Upper lobe of right lung (tissue), 1 donor: Measurements from ENCODE around the gene SLC4A8. TPM values are rescaled to one million over a fixed set of nuclear protein-coding genes. Genes with fewer than 3 reads are reported as not detected.

Experiments used
- ATAC-seq: fragments of 200-7000 bp; cut with Tn5 transposase; one replicate; pipeline ENCODE4 v1.9.1; 2020; ENCODE audit warnings: mild to moderate bottlenecking, moderate library complexity
- DNase-seq: peaks from one replicate; pipeline ENCODE4 v3.0.0-alpha.2; 2020
- H3K27ac ChIP-seq: fragments of 200-600 bp; one replicate; pipeline ENCODE4 v1.8.0; 2022
- H3K27me3 ChIP-seq: fragments of 200-600 bp; one replicate; pipeline ENCODE4 v1.8.0; 2022; ENCODE audit warnings: mild to moderate bottlenecking
- H3K36me3 ChIP-seq: fragments of 200-600 bp; one replicate; pipeline ENCODE4 v1.8.0; 2022
- H3K4me1 ChIP-seq: fragments of 200-600 bp; one replicate; pipeline ENCODE4 v1.8.0; 2022
- H3K4me3 ChIP-seq: fragments of 200-600 bp; one replicate; pipeline ENCODE4 v1.8.0; 2022; ENCODE audit warnings: mild to moderate bottlenecking
- H3K9me3 ChIP-seq: fragments of 200-600 bp; one replicate; pipeline ENCODE4 v1.8.0; 2022
- CTCF ChIP-seq: fragments of 200-600 bp; IDR thresholded peaks from one replicate; pipeline ENCODE4 v1.8.0; 2022; ENCODE audit warnings: antibody characterized with exemption
- intact Hi-C: fragments of 100-400 bp; cut with DNase I; formaldehyde crosslinking; loops from one replicate; pipeline ENCODE4 v1.11.0; 2022
- total RNA-seq: library from RNA; stranded (reverse); fragmentation: NEBNext Ultra II Directional; extraction: Animal tissue kit (Norgen Biotek cat#: 25700); gene quantifications from one replicate; pipeline ENCODE4 v1.2.1, GENCODE V29; 2021
- donor health status: DM: no; HTN: yes; CAD: no; lungs with severe emphysema.

Gene SLC4A8
- total RNA-seq, 1 donor from 2014 or later, result 2.5 TPM

- DNase-seq (no peak), ATAC-seq (no peak)
- H3K4me1 ChIP-seq, result no peaks in the 10 kb centered on the region
- H3K9me3 ChIP-seq, result no peaks in the 10 kb centered on the region
- no peak overlapping the region for H3K27ac ChIP-seq
- H3K27me3 ChIP-seq, result no peaks in the 10 kb centered on the region
- no peak for TF ChIP-seq CTCF
- H3K36me3 ChIP-seq, result no peaks in the 10 kb centered on the region
- no peak overlapping the region for H3K4me3 ChIP-seq
- intact Hi-C loops, result no loop called here
Measured at GRCh38 chr12:51401020-51401419, 23.6 kb upstream of the SLC4A8 start.

GRCh38 chr12:51401486-51401885 lies 23.1 kb upstream of the SLC4A8 start:
- Histone ChIP-seq H3K27me3 (no peaks in the 10 kb centered on the region), H3K36me3 (no peaks in the 10 kb centered on the region), H3K27ac (no peak overlapping the region), H3K4me3 (no peak overlapping the region), H3K4me1 (no peaks in the 10 kb centered on the region), H3K9me3 (no peaks in the 10 kb centered on the region)
- no peak for DNase-seq
- no peak for TF ChIP-seq CTCF
- no peak for ATAC-seq
- intact Hi-C loops, result no loop called here

- no peak for TF ChIP-seq CTCF
- Histone ChIP-seq H3K27ac (no peak overlapping the region), H3K4me1 (no peaks in the 10 kb centered on the region), H3K27me3 (no peaks in the 10 kb centered on the region), H3K36me3 (no peaks in the 10 kb centered on the region), H3K9me3 (no peaks in the 10 kb centered on the region), H3K4me3 (no peak overlapping the region)
- no peak for ATAC-seq
- no peak for DNase-seq
- intact Hi-C loops, result no loop called here
Measured at GRCh38 chr12:51401900-51402299, 22.7 kb upstream of the SLC4A8 start.

- DNase-seq (no peak), ATAC-seq (no peak)
- no peak overlapping the region for H3K27ac ChIP-seq
- no peaks in the 10 kb centered on the region for H3K9me3 ChIP-seq
- H3K36me3 ChIP-seq, result no peaks in the 10 kb centered on the region
- H3K4me1 ChIP-seq, result no peaks in the 10 kb centered on the region
- no peaks in the 10 kb centered on the region for H3K27me3 ChIP-seq
- intact Hi-C loops, result no loop called here
- no peak overlapping the region for H3K4me3 ChIP-seq
- no peak for TF ChIP-seq CTCF
Measured at GRCh38 chr12:51403159-51403558, 21.5 kb upstream of the SLC4A8 start.

- Histone ChIP-seq H3K4me3 (no peak overlapping the region), H3K27ac (no peak overlapping the region), H3K4me1 (no peaks in the 10 kb centered on the region), H3K9me3 (no peaks in the 10 kb centered on the region), H3K36me3 (no peaks in the 10 kb centered on the region), H3K27me3 (no peaks in the 10 kb centered on the region)
- intact Hi-C loops, result no loop called here
- peak; percentile 93 for ATAC-seq
- DNase-seq, result peak; percentile 75
- TF ChIP-seq CTCF, result no peak
Measured at GRCh38 chr12:51403681-51404136, 20.9 kb upstream of the SLC4A8 start.

- no peak overlapping the region for H3K27ac ChIP-seq
- no peaks in the 10 kb centered on the region for H3K4me1 ChIP-seq
- no peaks in the 10 kb centered on the region for H3K36me3 ChIP-seq
- no peak overlapping the region for H3K4me3 ChIP-seq
- no peaks in the 10 kb centered on the region for H3K9me3 ChIP-seq
- no peaks in the 10 kb centered on the region for H3K27me3 ChIP-seq
- TF ChIP-seq CTCF, result no peak
- DNase-seq (no peak), ATAC-seq (no peak)
- intact Hi-C loops, result no loop called here
Measured at GRCh38 chr12:51404627-51405026, 20.0 kb upstream of the SLC4A8 start.
